Uterus (tissue), 4 donors: ENCODE measurements around the gene C12orf75. TPM values are rescaled to one million over a fixed set of nuclear protein-coding genes. Genes with fewer than 3 reads are reported as not detected.

Experiments
- DNase-seq, 2 donors: peaks; one replicate each; pipeline ENCODE4 v3.0.0-alpha.2; 2019 to 2020
- H3K27ac ChIP-seq, 2 donors: fragments of 200-600 bp; sonication (generic); 1 replicate in 1 of 2; 2 replicates in 1 of 2; pipeline ENCODE4 v1.5.1; 2016 to 2018
- H3K27me3 ChIP-seq, 2 donors: fragments of 200-600 bp; sonication (generic); one replicate each; pipeline ENCODE4 v1.5.1; 2018 to 2019; ENCODE audit warnings: control low read depth in 1 of 2
- H3K36me3 ChIP-seq, 2 donors: fragments of 200-600 bp; sonication (generic); one replicate each; pipeline ENCODE4 v1.5.1; 2019; ENCODE audit warnings: control low read depth in 1 of 2
- H3K4me1 ChIP-seq, 2 donors: fragments of 200-600 bp; sonication (generic); one replicate each; pipeline ENCODE4 v1.5.1; 2018 to 2019; ENCODE audit warnings: control low read depth in 1 of 2
- H3K4me3 ChIP-seq, 2 donors: fragments of 200-600 bp; sonication (generic); 1 replicate in 1 of 2; 2 replicates in 1 of 2; pipeline ENCODE4 v1.5.1; 2018 to 2019; ENCODE audit warnings: mild to moderate bottlenecking in 1 of 2
- H3K9me3 ChIP-seq, 2 donors: fragments of 200-600 bp; sonication (generic); one replicate each; pipeline ENCODE4 v1.5.1; 2019; ENCODE audit warnings: control low read depth in 1 of 2
- POLR2A ChIP-seq, 2 donors: fragments of 450-650 bp; IDR thresholded peaks; one replicate each; pipeline ENCODE4 v1.6.1; 2016; ENCODE audit warnings: antibody characterized with exemption in 2 of 2, mild to moderate bottlenecking in 1 of 2, moderate library complexity in 1 of 2
- intact Hi-C: fragments of 100-400 bp; cut with DNase I; formaldehyde crosslinking; loops from one replicate; pipeline ENCODE4 v1.15.1; 2023; ENCODE audit warnings: low total_unique reads
- total RNA-seq, 4 donors: library from RNA; depleted of rRNA in 3 of 4; stranded (reverse); fragments of >200 nt in 3 of 4; gene quantifications; one replicate each; pipeline versions ENCODE4 v1.1.0 to v1.2.4, GENCODE V29; 2014 to 2023
- TF ChIP-seq, protein P1 (sequence below), 4 experiments: fragments of 200-600 bp in 2 of 4; fragments of 450-650 bp in 2 of 4; sonication (generic) in 2 of 4; IDR thresholded peaks; one replicate each; pipeline ENCODE4 v1.5.1; 2016 to 2019; ENCODE audit warnings: antibody characterized with exemption in 4 of 4, mild to moderate bottlenecking in 2 of 4, moderate library complexity in 1 of 4
- donor health status: DM: yes; HTN: yes; CAD: no.

C12orf75 gene
- total RNA-seq, 4 donors from 2014 or later: 19.6 to 57.1 (median 30.1) TPM

DNA sequence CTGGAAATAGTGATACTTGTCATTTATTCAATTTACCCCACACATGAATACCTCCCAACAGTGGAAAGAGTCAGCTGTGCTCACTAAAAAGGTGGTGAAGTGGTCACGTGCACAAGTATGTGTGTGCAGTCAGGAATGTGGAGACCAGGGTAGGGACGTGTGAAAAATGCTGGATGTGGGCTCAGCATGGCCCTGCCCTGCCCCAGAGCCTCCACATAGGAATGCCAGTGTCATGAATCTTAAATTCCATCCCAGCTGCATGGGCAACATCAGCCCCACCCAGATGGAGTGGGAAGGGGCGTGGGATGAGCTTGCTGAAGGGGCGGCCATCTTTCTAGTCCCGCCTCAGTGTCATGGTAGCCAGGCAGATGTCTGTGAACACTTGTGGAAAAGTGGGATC is 87.7 kb downstream of the C12orf75 start:
- Histone ChIP-seq H3K27ac (no peak overlapping the region), H3K4me1 (peaks cover 0 to 4% of the 10 kb centered on the region in 2 donors), H3K27me3 (no peaks in the 10 kb centered on the region), H3K4me3 (no peak overlapping the region), H3K9me3 (no peaks in the 10 kb centered on the region), H3K36me3 (no peaks in the 10 kb centered on the region)
- TF ChIP-seq, protein P1, sequence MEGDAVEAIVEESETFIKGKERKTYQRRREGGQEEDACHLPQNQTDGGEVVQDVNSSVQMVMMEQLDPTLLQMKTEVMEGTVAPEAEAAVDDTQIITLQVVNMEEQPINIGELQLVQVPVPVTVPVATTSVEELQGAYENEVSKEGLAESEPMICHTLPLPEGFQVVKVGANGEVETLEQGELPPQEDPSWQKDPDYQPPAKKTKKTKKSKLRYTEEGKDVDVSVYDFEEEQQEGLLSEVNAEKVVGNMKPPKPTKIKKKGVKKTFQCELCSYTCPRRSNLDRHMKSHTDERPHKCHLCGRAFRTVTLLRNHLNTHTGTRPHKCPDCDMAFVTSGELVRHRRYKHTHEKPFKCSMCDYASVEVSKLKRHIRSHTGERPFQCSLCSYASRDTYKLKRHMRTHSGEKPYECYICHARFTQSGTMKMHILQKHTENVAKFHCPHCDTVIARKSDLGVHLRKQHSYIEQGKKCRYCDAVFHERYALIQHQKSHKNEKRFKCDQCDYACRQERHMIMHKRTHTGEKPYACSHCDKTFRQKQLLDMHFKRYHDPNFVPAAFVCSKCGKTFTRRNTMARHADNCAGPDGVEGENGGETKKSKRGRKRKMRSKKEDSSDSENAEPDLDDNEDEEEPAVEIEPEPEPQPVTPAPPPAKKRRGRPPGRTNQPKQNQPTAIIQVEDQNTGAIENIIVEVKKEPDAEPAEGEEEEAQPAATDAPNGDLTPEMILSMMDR (IDR thresholded peaks at IDR 0.05): no peak
- TF ChIP-seq POLR2A (IDR thresholded peaks at IDR 0.05): no peak
- no peak for DNase-seq
- intact Hi-C loops: no loop called here

DNA sequence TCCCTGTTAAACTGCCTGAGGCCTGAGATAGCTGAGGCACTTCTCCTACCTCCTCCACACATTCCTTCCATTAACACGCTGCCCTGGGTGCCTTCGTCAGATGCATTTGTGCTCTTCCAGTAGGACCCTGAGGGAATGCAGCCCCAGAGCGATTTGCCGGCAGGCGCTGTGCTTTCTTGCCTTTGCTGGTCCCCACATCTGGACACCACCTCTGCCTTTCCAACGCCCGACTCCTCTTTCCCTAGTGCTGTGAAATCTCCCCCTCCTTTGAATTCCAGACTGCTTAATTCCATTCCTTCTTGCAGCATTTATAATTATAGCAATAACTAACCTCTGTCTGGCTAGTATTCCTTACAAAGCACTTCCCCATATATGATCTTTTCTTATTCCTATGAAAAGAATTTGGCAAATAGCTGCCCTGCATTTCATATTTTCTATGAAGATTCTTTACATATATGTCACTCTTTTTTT is 88.4 kb downstream of the C12orf75 start:
- Histone ChIP-seq H3K4me1 (peaks cover 0 to 4% of the 10 kb centered on the region in 2 donors), H3K27ac (peak overlapping the region in 1 of 2 donors; percentile 1), H3K27me3 (no peaks in the 10 kb centered on the region), H3K9me3 (no peaks in the 10 kb centered on the region), H3K4me3 (no peak overlapping the region), H3K36me3 (no peaks in the 10 kb centered on the region)
- TF ChIP-seq POLR2A (IDR thresholded peaks at IDR 0.05): no peak
- TF ChIP-seq, protein P1 (IDR thresholded peaks at IDR 0.05): no peak
- intact Hi-C loops: no loop called here
- DNase-seq: no peak

DNA sequence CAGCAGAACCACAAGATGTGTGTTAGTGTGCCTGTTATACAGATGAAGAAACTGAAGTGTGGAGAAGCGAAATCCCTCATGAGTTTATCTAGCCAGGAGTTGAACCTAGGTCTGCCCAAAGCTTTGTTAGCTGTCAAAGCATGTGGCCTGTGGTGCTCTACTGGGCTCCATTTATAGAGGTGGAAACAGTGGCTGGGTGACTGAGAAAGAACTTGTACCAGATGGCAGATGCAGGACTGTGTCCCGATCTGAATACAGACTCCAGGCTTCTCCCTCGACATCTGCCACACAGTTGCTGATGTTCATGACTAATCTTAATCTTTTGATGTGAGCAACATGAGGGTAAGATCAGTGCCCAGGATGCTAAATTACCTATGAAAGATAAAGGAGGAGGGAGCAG is 89.1 kb downstream of the C12orf75 start:
- no peaks in the 10 kb centered on the region for H3K36me3 ChIP-seq
- H3K27me3 ChIP-seq: no peaks in the 10 kb centered on the region
- no peak overlapping the region for H3K4me3 ChIP-seq
- H3K9me3 ChIP-seq: no peaks in the 10 kb centered on the region
- H3K27ac ChIP-seq: peak overlapping the region in 1 of 2 donors; percentile 1
- intact Hi-C loops: loop anchor here (5.0 to 10.0 kb wide), 2 partner anchors 715 to 803 kb away; partner anchors contain the start of gene NUAK1
- H3K4me1 ChIP-seq: peaks cover 0 to 4% of the 10 kb centered on the region in 2 donors
- DNase-seq: no peak
- TF ChIP-seq, protein P1 (IDR thresholded peaks at IDR 0.05): no peak
- TF ChIP-seq POLR2A (IDR thresholded peaks at IDR 0.05): no peak

DNA sequence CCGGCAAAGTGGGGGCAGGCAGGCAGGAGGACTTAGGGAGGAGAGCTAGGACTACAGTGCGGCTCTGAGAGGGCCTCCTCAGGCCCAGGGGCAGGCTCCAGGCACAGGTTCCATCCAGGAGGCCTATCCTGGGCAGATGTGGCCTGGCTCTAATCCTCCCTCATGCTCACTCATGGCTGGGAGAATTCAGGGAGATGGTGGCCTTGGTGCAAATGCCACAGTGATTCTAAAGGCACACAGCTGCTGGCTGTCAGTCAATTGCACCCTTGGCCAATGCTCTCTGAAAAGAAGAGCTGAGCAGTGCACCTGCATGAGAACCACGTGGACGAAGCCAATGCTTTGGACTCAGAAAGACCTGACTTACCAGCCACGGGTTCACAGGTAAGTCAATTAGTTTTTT is 89.6 kb downstream of the C12orf75 start:
- Histone ChIP-seq H3K36me3 (no peaks in the 10 kb centered on the region), H3K4me3 (no peak overlapping the region), H3K9me3 (no peaks in the 10 kb centered on the region), H3K27ac (no peak overlapping the region), H3K27me3 (no peaks in the 10 kb centered on the region), H3K4me1 (peaks cover 0 to 4% of the 10 kb centered on the region in 2 donors)
- intact Hi-C loops: loop anchor here (5.0 to 10.0 kb wide), 2 partner anchors 715 to 802 kb away; partner anchors contain the start of gene NUAK1
- no peak for DNase-seq
- TF ChIP-seq, protein P1 (IDR thresholded peaks at IDR 0.05): no peak
- TF ChIP-seq POLR2A (IDR thresholded peaks at IDR 0.05): no peak

DNA sequence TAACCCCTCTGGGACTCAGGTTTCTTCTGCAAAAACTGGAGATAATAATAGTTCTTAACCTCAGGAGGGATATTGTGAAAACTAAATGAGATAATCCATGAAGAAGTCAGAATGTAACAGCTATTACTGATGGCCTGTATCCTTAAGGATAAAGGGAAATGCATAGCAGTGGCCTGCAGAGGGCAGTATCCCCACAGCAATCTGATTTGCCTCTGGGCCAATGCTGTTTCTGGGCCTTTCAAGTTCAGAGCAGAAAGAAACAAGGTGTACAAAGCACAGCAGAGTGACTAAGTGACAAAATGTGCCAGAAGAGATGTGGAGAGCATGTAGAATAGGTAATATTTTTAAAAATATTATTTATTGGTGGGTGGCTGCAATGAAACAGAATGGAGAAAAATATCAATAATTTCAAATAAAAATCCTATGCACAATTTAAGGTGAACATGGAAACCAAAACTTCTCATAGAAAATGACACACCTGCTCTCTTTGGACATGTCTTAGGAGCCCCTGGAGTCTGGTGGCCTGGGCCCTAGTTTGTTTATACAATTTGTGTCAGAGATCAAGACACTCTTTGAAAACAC is 90.3 kb downstream of the C12orf75 start:
- peak; percentile 78 to 81 for DNase-seq
- intact Hi-C loops: loop anchor here (5.0 to 10.0 kb wide), 2 partner anchors 714 to 802 kb away; partner anchors contain the start of gene NUAK1

More for the DNA sequence above, 90.3 kb downstream of the C12orf75 start:
- Histone ChIP-seq H3K27me3 (no peaks in the 10 kb centered on the region), H3K9me3 (no peaks in the 10 kb centered on the region), H3K4me1 (peaks cover 0 to 4% of the 10 kb centered on the region in 2 donors), H3K36me3 (no peaks in the 10 kb centered on the region), H3K27ac (peak overlapping the region in 1 of 2 donors; percentile 8), H3K4me3 (no peak overlapping the region)
- no peak for TF ChIP-seq POLR2A (IDR thresholded peaks at IDR 0.05)
- TF ChIP-seq, protein P1 (IDR thresholded peaks at IDR 0.05): peak; percentile 88 to 95 (median 92)
